ENCODE measurements around the gene AFAP1. TPM values are rescaled to one million over a fixed set of nuclear protein-coding genes. Genes with fewer than 3 reads are reported as not detected.

The AFAP1 gene
- total and polyA plus RNA-seq, 2 of the 4 experiments (the other 2 are of a cell fraction) = 48.2 to 80.9 TPM

GRCh38 chr4:7787681-7788141 is 151.9 kb downstream of the AFAP1 start:
- Histone ChIP-seq H2BK20ac (ENCODE audit: low read depth, low read length) (no peak overlapping the region), H2AK5ac (ENCODE audit: low read depth, low read length) (no peak overlapping the region), H2AK9ac (replicated peaks; ENCODE audit: low read depth, low read length, poor library complexity) (no peak overlapping the region), H3K27me3 (ENCODE audit: control insufficient read depth, insufficient read depth, low read length) (no peaks in the 10 kb centered on the region), H3K9me1 (ENCODE audit: insufficient read depth, low read length) (peaks cover 8% of the 10 kb centered on the region), H3K56ac (ENCODE audit: extremely low read depth, insufficient read depth, low read length) (no peak overlapping the region), H3K4ac (ENCODE audit: low read depth, low read length) (no peak overlapping the region), H4K5ac (ENCODE audit: low read depth, low read length) (no peak overlapping the region), H3K23ac (ENCODE audit: low read depth, low read length) (no peak overlapping the region), H3K36me3 (ENCODE audit: control insufficient read depth, insufficient read depth, low read length) (peaks cover 67% of the 10 kb centered on the region), H2BK120ac (ENCODE audit: low read depth, low read length) (no peak overlapping the region), H2BK15ac (ENCODE audit: low read depth, low read length) (no peak overlapping the region), H4K91ac (ENCODE audit: insufficient read depth, low read depth, low read length) (no peak overlapping the region), H3K79me1 (ENCODE audit: low read depth in 1 of 2, low read length in 2 of 2) (peaks cover 41 to 79% of the 10 kb centered on the region in 2 experiments), H4K8ac (ENCODE audit: low read depth in 2 of 2, low read length in 2 of 2) (no peak overlapping the region), H2BK5ac (ENCODE audit: low read depth, low read length, poor library complexity, severe bottlenecking) (no peak overlapping the region), H4K20me1 (ENCODE audit: insufficient read depth, low read length) (peaks cover 33% of the 10 kb centered on the region), H3K4me1 (ENCODE audit: control insufficient read depth, insufficient read depth, low read length) (peaks cover 2% of the 10 kb centered on the region; the same call in 1 of the 2 replicates), H3K9ac (ENCODE audit: low read depth, low read length) (no peak overlapping the region), H3K27ac (ENCODE audit: insufficient read depth, low read length) (no peak overlapping the region), H3K14ac (replicated peaks; ENCODE audit: low read depth, low read length) (no peak overlapping the region), H3K9me3 (ENCODE audit: control insufficient read depth, insufficient read depth, low read length) (no peaks in the 10 kb centered on the region), H3K4me2 (ENCODE audit: low read depth, low read length) (no peak overlapping the region), H3K18ac (ENCODE audit: low read depth, low read length) (no peak overlapping the region), H3K4me3 (ENCODE audit: insufficient read depth, low read depth, low read length) (no peak overlapping the region), H2AFZ (replicated peaks; ENCODE audit: low read length, poor library complexity) (no peak overlapping the region)
- in situ Hi-C loops (cut with MboI; ENCODE audit: low sequenced_read_pairs) = no loop called here
- dilution Hi-C loops (cut with HindIII; ENCODE audit: low sequenced_read_pairs, unreplicated experiment) = no loop called here
- 100% methylated on average over 9 of the region's 30 CpGs; no CpG with 5 or more reads in 1 of the 2 experiments for WGBS, 2 experiments (ENCODE audit: extremely low coverage in 2 of 2, insufficient read length in 1 of 2)
- no TSS peak for BruUV-seq (replicated peaks)
- intact Hi-C loops (cut with micrococcal nuclease) = no loop called here
- TF ChIP-seq USF2 (IDR thresholded peaks at IDR 0.05; ENCODE audit: low read depth, low read length) (no peak), POLR2A (IDR thresholded peaks at IDR 0.05; ENCODE audit: low read depth, low read length) (no peak), MXI1 (IDR thresholded peaks at IDR 0.05; ENCODE audit: borderline replicate concordance, low read depth, low read length) (no peak)
- POLR2A ChIA-PET (ENCODE audit: unreplicated experiment) = no interaction called here
- CTCF ChIA-PET = no interaction called here
- no peak for ATAC-seq (ENCODE audit: low read depth)
- no peak for DNase-seq

Data from IMR-90 (cell line).